GM12878 (cell line): ENCODE results near the gene MED10. TPM values are rescaled to one million over a fixed set of nuclear protein-coding genes. Genes with fewer than 3 reads are reported as not detected.

Source experiments
- ATAC-seq: fragments of 200-7000 bp; cut with Tn5 transposase; 3 replicates; pipeline ENCODE4 v1.9.1; 2020; ENCODE audit warnings: mild to moderate bottlenecking, moderate library complexity
- BruUV-seq: library from RNA; stranded (reverse); fragments of 400-500 nt; replicated peaks from 2 replicates; lab custom pipeline; 2021; lab: Mats Ljungman, UMichigan
- CTCF ChIA-PET: fragments of 300-600 bp; sonication (Branson Sonifier 250); formaldehyde crosslinking; extraction: SDS; loops from one replicate; lab custom pipeline; 2021; ENCODE audit warnings: inconsistent platforms; lab: Yijun Ruan, JAX
- POLR2A ChIA-PET: fragments of 350-600 bp; formaldehyde crosslinking; extraction: SDS; loops from one replicate; lab custom pipeline; 2021; ENCODE audit warnings: inconsistent platforms; lab: Charles Lee
- RAD21 ChIA-PET: fragments of 300-600 bp; sonication (Branson Sonifier 250); formaldehyde crosslinking; loops from one replicate; lab custom pipeline; 2023; ENCODE audit warnings: antibody characterized with exemption; ENCODE audit not compliant: unreplicated experiment; lab: Charles Lee
- SMC1A ChIA-PET: fragments of 300-600 bp; sonication (Branson Sonifier 250); formaldehyde crosslinking; loops from one replicate; lab custom pipeline; 2023; ENCODE audit not compliant: unreplicated experiment, uncharacterized antibody; lab: Charles Lee
- DNase-seq: peaks from one replicate; pipeline ENCODE4 v3.0.0-alpha.2; 2011; ENCODE audit warnings: low read depth, low spot score
- FAIRE-seq: peaks from 3 replicates; lab custom pipeline; 2011; peaks lifted over from hg19 to GRCh38; lab: Jason Lieb, UNC
- H2AFZ ChIP-seq: 2 replicates; pipeline ENCODE4 v1.6.0; 2011; ENCODE audit warnings: low read depth, low read length, control low read depth; ENCODE audit not compliant: control insufficient read depth
- H3K27ac ChIP-seq: 2 replicates; pipeline ENCODE4 v1.5.1; 2011; ENCODE audit warnings: control low read depth; ENCODE audit not compliant: control insufficient read depth, insufficient read depth
- H3K27me3 ChIP-seq, 2 experiments: replicated peaks in 1 of 2; 2 replicates each; pipeline versions ENCODE4 v1.6.0 to v1.6.1; 2011; ENCODE audit warnings: low read length in 1 of 2; ENCODE audit not compliant: control insufficient read depth in 2 of 2, insufficient read depth in 2 of 2
- H3K36me3 ChIP-seq, 2 experiments: 2 replicates each; pipeline ENCODE4 v1.5.1; 2011; ENCODE audit warnings: low read length in 1 of 2; ENCODE audit not compliant: control insufficient read depth in 2 of 2, insufficient read depth in 2 of 2
- H3K4me1 ChIP-seq: 2 replicates; pipeline ENCODE4 v1.6.1; 2011; ENCODE audit warnings: mild to moderate bottlenecking, low read length, moderate library complexity, mixed read lengths; ENCODE audit not compliant: control insufficient read depth, insufficient read depth
- H3K4me2 ChIP-seq: 2 replicates; pipeline ENCODE4 v1.6.0; 2011; ENCODE audit warnings: control low read depth; ENCODE audit not compliant: control insufficient read depth, insufficient read depth
- H3K4me3 ChIP-seq: fragments of 200-600 bp; sonication (generic); 2 replicates; pipeline ENCODE4 v1.5.1; 2016
- H3K79me2 ChIP-seq: 2 replicates; pipeline ENCODE4 v1.6.0; 2011; ENCODE audit warnings: low read length; ENCODE audit not compliant: control insufficient read depth, insufficient read depth
- H3K9ac ChIP-seq: 2 replicates; pipeline ENCODE4 v1.8.0; 2011; ENCODE audit warnings: low read length, control low read depth, mixed read lengths; ENCODE audit not compliant: control insufficient read depth, insufficient read depth
- H3K9me3 ChIP-seq: replicated peaks from 3 replicates; pipeline ENCODE4 v1.5.1; 2011; ENCODE audit warnings: mild to moderate bottlenecking, low read length; ENCODE audit not compliant: control insufficient read depth, insufficient read depth
- H4K20me1 ChIP-seq: 2 replicates; pipeline ENCODE4 v1.6.0; 2011; ENCODE audit not compliant: control insufficient read depth, insufficient read depth
- BCLAF1 ChIP-seq: fragments of 450-650 bp; IDR thresholded peaks from 2 replicates; pipeline ENCODE4 v1.6.1; 2017; ENCODE audit warnings: antibody characterized with exemption, mild to moderate bottlenecking, moderate library complexity
- NFXL1 ChIP-seq: fragments of 450-650 bp; IDR thresholded peaks from 2 replicates; pipeline ENCODE4 v1.6.1; 2017; ENCODE audit warnings: antibody characterized with exemption, mild to moderate bottlenecking, borderline replicate concordance
- NFYB ChIP-seq: IDR thresholded peaks from 2 replicates; pipeline ENCODE4 v1.6.1; 2011; ENCODE audit warnings: low read depth, mild to moderate bottlenecking, low read length, improper control_type of control experiment, moderate library complexity; ENCODE audit not compliant: insufficient read depth
- SIX5 ChIP-seq: IDR thresholded peaks from 2 replicates; pipeline ENCODE4 v1.6.1; 2011; ENCODE audit warnings: mild to moderate bottlenecking, low read depth, low read length, moderate library complexity; ENCODE audit not compliant: severe bottlenecking
- SRF ChIP-seq, 2 experiments: IDR thresholded peaks; 2 replicates each; pipeline ENCODE4 v1.6.1; 2011; ENCODE audit warnings: low read depth in 2 of 2, low read length in 2 of 2, mild to moderate bottlenecking in 1 of 2, moderate library complexity in 1 of 2
- TBL1XR1 ChIP-seq: IDR thresholded peaks from 2 replicates; pipeline ENCODE4 v1.6.1; 2012; ENCODE audit warnings: low read depth, low read length, improper control_type of control experiment
- USF1 ChIP-seq: IDR thresholded peaks from 2 replicates; pipeline ENCODE4 v1.6.1; 2011; ENCODE audit warnings: borderline replicate concordance, low read depth, mild to moderate bottlenecking, moderate library complexity, mixed read lengths, low read length; ENCODE audit not compliant: insufficient read depth; ENCODE audit errors: extremely low read length
- ZBED1 ChIP-seq: IDR thresholded peaks from 2 replicates; pipeline ENCODE4 v1.6.1; 2016; ENCODE audit warnings: borderline replicate concordance
- WGBS: methylation state at CpG from one replicate; pipeline ENCODE4 v1.1.6; 2016; ENCODE audit warnings: low lambda C conversion rate; ENCODE audit not compliant: insufficient replicate concordance, insufficient coverage; ENCODE audit errors: missing lambda C conversion rate; 5-methylcytosine and 5-hydroxymethylcytosine counted together
- in situ Hi-C: fragments of 300-500 bp; cut with MboI; formaldehyde crosslinking; loops from 9 replicates; pipeline ENCODE4 v1.14.3; 2018; ENCODE audit warnings: mixed read lengths
- intact Hi-C: fragments of 100-400 bp; cut with micrococcal nuclease; formaldehyde crosslinking; loops from one replicate; pipeline ENCODE4 v1.14.2; 2022; ENCODE audit not compliant: unreplicated experiment
- polyA plus RNA-seq, 11 experiments: library from polyadenylated mRNA; depleted of rRNA in 4 of 11; unstranded in 6 of 11; stranded (reverse) in 5 of 11; fragments of >200 nt; fragmentation: Nextera tagmentation in 4 of 11; fragmentation: Illumina TruSeq in 1 of 11; extraction: Ambion mirVana in 4 of 11; extraction: Trizol in 1 of 11; gene quantifications; 1 replicate in 1 of 11; 2 replicates in 10 of 11; pipeline versions ENCODE4 v1.2.1 to v1.2.3, GENCODE V29; 2011 to 2016; ENCODE audit warnings: inconsistent platforms in 2 of 11, missing spikeins in 2 of 11, low read depth in 1 of 11
- total RNA-seq, 4 experiments: library from RNA; depleted of rRNA in 3 of 4; stranded (reverse); fragments of >200 nt in 3 of 4; fragmentation: Illumina TruSeq in 1 of 4; extraction: Trizol in 1 of 4; gene quantifications; 2 replicates each; pipeline versions ENCODE4 v1.2.1 to v1.2.3, GENCODE V29; 2013 to 2021
- TF ChIP-seq, protein P1 (sequence below): fragments of 450-650 bp; IDR thresholded peaks from 2 replicates; pipeline ENCODE4 v1.6.1; 2017; ENCODE audit warnings: mild to moderate bottlenecking, moderate library complexity

MED10 gene
- total and polyA plus RNA-seq, 10 of the 15 experiments (the other 5 are each of a cell fraction or from before 2014, with no cell fraction given): 21.2 to 111 (median 46.6) TPM

DNA sequence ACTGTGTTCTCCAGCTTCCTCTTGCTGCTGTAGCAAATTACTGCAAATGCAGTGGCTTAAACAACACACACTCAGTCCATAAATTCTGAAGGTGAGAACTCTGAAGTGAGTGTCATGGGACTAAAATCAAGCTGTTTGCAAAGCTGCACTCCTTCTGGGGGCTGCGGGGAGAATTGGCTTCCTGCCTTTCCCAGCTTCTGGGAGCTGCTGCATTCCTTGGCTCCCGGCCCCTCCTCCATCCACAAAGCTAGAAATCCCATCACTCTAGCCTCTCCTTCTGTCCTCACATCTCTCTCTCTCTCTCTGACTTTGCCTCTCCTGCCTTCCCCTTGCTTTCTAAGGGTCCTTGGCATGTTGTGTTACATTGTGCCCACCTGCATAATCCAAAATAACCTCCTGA is 14.2 kb upstream of the MED10 start:
- no peaks in the 10 kb centered on the region; a peak in 1 of 4 replicates for H3K27me3 ChIP-seq
- no peaks in the 10 kb centered on the region for H4K20me1 ChIP-seq
- no peak overlapping the region for H3K27ac ChIP-seq
- ChIA-PET CTCF (no interaction called here), POLR2A (no interaction called here), RAD21 (no interaction called here), SMC1A (no interaction called here)
- in situ Hi-C loops: no loop called here
- no peak overlapping the region for H3K4me2 ChIP-seq
- TF ChIP-seq NFXL1 (no peak), SIX5 (no peak)
- H2AFZ ChIP-seq: no peak overlapping the region
- no TSS peak for BruUV-seq
- H3K79me2 ChIP-seq: no peaks in the 10 kb centered on the region
- DNase-seq (no peak), ATAC-seq (no peak), FAIRE-seq (no peak)
- no peak overlapping the region for H3K4me3 ChIP-seq
- intact Hi-C loops: no loop called here
- no peaks in the 10 kb centered on the region; the same call in 1 of the 2 replicates for H3K4me1 ChIP-seq
- whole genome bisulfite sequencing: 5% methylated on average over 2 of the region's 2 CpGs
- H3K9ac ChIP-seq: no peak overlapping the region
- no peaks in the 10 kb centered on the region for H3K36me3 ChIP-seq
- H3K9me3 ChIP-seq: no peaks in the 10 kb centered on the region; the same call in 2 of the 3 replicates

- CTCF ChIA-PET: no interaction called here
- Histone ChIP-seq H3K4me3 (no peak overlapping the region), H3K79me2 (no peaks in the 10 kb centered on the region), H3K27ac (no peak overlapping the region), H2AFZ (no peak overlapping the region), H3K4me2 (no peak overlapping the region), H3K27me3 (no peaks in the 10 kb centered on the region; a peak in 1 of 4 replicates), H3K9ac (no peak overlapping the region), H3K36me3 (no peaks in the 10 kb centered on the region), H3K9me3 (no peaks in the 10 kb centered on the region; the same call in 2 of the 3 replicates), H4K20me1 (no peaks in the 10 kb centered on the region), H3K4me1 (no peaks in the 10 kb centered on the region; the same call in 1 of the 2 replicates)
- ATAC-seq (no peak), DNase-seq (no peak), FAIRE-seq (no peak)
- BruUV-seq: no TSS peak
- 58% methylated on average over 4 of the region's 4 CpGs for WGBS
- POLR2A ChIA-PET: no interaction called here
- RAD21 ChIA-PET: no interaction called here
- intact Hi-C loops: no loop called here
- SMC1A ChIA-PET: no interaction called here
- in situ Hi-C loops: no loop called here
- TF ChIP-seq BCLAF1: no peak
- TF ChIP-seq USF1: no peak
- TF ChIP-seq SRF (IDR thresholded peaks at IDR 0.05; ENCODE audit: low read depth in 2 of 2, low read length in 2 of 2): no peak
- no peak for TF ChIP-seq ZBED1
- TF ChIP-seq NFXL1: no peak
- TF ChIP-seq NFYB: no peak
- TF ChIP-seq TBL1XR1: no peak
- TF ChIP-seq, protein P1, sequence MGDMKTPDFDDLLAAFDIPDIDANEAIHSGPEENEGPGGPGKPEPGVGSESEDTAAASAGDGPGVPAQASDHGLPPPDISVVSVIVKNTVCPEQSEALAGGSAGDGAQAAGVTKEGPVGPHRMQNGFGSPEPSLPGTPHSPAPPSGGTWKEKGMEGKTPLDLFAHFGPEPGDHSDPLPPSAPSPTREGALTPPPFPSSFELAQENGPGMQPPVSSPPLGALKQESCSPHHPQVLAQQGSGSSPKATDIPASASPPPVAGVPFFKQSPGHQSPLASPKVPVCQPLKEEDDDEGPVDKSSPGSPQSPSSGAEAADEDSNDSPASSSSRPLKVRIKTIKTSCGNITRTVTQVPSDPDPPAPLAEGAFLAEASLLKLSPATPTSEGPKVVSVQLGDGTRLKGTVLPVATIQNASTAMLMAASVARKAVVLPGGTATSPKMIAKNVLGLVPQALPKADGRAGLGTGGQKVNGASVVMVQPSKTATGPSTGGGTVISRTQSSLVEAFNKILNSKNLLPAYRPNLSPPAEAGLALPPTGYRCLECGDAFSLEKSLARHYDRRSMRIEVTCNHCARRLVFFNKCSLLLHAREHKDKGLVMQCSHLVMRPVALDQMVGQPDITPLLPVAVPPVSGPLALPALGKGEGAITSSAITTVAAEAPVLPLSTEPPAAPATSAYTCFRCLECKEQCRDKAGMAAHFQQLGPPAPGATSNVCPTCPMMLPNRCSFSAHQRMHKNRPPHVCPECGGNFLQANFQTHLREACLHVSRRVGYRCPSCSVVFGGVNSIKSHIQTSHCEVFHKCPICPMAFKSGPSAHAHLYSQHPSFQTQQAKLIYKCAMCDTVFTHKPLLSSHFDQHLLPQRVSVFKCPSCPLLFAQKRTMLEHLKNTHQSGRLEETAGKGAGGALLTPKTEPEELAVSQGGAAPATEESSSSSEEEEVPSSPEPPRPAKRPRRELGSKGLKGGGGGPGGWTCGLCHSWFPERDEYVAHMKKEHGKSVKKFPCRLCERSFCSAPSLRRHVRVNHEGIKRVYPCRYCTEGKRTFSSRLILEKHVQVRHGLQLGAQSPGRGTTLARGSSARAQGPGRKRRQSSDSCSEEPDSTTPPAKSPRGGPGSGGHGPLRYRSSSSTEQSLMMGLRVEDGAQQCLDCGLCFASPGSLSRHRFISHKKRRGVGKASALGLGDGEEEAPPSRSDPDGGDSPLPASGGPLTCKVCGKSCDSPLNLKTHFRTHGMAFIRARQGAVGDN: no peak
Observed at GRCh38 chr5:6391151-6391550, 12.8 kb upstream of the MED10 start.
